ENCODE data around the gene DENR.

- no peak for TF ChIP-seq CTCF (IDR thresholded peaks at IDR 0.05)
- no peak for TF ChIP-seq POLR2AphosphoS5 (IDR thresholded peaks at IDR 0.05; ENCODE audit: insufficient read depth in 1 of 2, low read depth in 1 of 2)
- no peak for TF ChIP-seq POLR2A (IDR thresholded peaks at IDR 0.05)
Measured at GRCh38 chr12:122795807-122796206, 43.2 kb downstream of the DENR start.

All from vagina (tissue), 2 donors.